Activated naive CD8-positive, alpha-beta T cell (primary cell): ENCODE results near the gene BACH2.

Source experiments
- H3K27ac Mint-ChIP-seq: one replicate; pipeline ENCODE4 v1.8.0; 2021; ENCODE audit warnings: mixed read lengths
- H3K27me3 Mint-ChIP-seq: one replicate; pipeline ENCODE4 v1.8.0; 2021; ENCODE audit warnings: mixed read lengths
- H3K36me3 Mint-ChIP-seq: one replicate; pipeline ENCODE4 v1.8.0; 2021; ENCODE audit warnings: mixed read lengths
- H3K4me1 Mint-ChIP-seq: one replicate; pipeline ENCODE4 v1.8.0; 2021; ENCODE audit warnings: low read depth, mixed read lengths
- H3K4me3 Mint-ChIP-seq: one replicate; pipeline ENCODE4 v1.8.0; 2021; ENCODE audit warnings: mild to moderate bottlenecking, mixed read lengths
- H3K9me3 Mint-ChIP-seq: one replicate; pipeline ENCODE4 v1.8.0; 2021; ENCODE audit warnings: low read depth, mixed read lengths

BACH2 gene

DNA sequence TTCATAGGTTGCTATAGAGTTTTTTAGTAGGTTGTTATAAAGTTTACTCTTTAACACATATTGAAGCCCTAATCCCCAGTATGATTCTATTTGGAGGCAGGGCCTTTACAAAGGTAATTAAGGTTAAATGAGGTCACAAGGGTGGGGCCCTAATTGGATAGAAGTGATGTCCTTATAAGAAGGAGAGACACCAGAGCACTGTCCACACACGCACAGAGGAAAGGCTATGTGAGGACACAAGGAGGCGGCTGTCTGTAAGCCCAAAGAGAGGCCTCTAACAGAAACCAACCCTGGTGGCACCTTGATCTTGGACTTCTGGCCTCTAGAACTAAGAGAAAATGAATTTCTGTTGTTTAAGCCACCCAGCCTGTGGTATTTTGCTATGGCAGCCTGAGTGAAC lies 303.8 kb downstream of the BACH2 start:
- peaks cover 87% of the 10 kb centered on the region for H3K4me1 Mint-ChIP-seq
- no peaks in the 10 kb centered on the region for H3K27me3 Mint-ChIP-seq
- no peak overlapping the region for H3K4me3 Mint-ChIP-seq
- no peaks in the 10 kb centered on the region for H3K9me3 Mint-ChIP-seq
- H3K36me3 Mint-ChIP-seq: peaks cover 35% of the 10 kb centered on the region
- H3K27ac Mint-ChIP-seq: peak overlapping the region; percentile 76

DNA sequence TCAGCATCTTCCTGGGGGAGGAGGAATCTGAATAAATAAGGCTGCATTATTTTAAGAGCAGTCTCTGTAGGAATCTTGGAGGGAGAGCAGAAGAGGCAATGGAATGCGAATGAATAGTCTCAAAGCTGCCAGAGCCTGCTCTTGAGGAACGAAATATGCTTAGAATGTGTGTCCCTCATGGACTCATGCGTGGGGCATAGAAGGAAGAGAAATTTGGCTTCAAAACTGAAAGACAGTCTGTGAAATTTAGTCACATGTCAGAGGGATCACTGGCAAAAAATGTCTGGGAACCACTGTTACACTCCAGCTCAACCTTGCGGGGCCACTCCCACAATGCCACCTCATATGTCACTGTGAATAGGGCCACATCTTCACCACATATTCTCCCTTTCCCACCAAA lies 306.9 kb downstream of the BACH2 start:
- H3K27me3 Mint-ChIP-seq: no peaks in the 10 kb centered on the region
- peak overlapping the region; percentile 87 for H3K27ac Mint-ChIP-seq
- H3K9me3 Mint-ChIP-seq: no peaks in the 10 kb centered on the region
- H3K4me1 Mint-ChIP-seq: peaks cover 92% of the 10 kb centered on the region
- peaks cover 17% of the 10 kb centered on the region for H3K36me3 Mint-ChIP-seq
- peak overlapping the region; percentile 6 for H3K4me3 Mint-ChIP-seq

- peaks cover 10% of the 10 kb centered on the region for H3K36me3 Mint-ChIP-seq
- H3K4me3 Mint-ChIP-seq: no peak overlapping the region
- no peaks in the 10 kb centered on the region for H3K9me3 Mint-ChIP-seq
- H3K4me1 Mint-ChIP-seq: peaks cover 83% of the 10 kb centered on the region
- H3K27me3 Mint-ChIP-seq: no peaks in the 10 kb centered on the region
- peak overlapping the region; percentile 87 for H3K27ac Mint-ChIP-seq
Measured at GRCh38 chr6:89987830-89988229, 308.8 kb downstream of the BACH2 start.

DNA sequence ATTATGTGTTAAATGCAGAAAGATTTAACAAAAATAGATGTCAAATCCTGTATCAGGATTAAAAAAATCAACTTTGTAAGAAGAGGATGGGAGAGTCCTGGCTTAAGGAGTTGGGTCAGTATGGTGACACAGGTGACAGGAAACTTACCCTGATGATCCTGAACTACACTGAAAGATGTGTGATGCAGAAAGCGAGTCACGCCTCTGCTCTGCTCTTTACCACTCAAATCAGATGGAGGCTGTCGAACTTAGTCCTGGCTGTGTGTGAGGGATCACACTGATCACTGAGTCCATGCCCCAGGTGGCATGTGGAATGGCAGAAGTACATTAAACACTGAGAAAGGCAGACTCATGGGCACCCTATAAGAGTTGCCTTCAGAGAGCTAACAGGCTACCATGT lies 309.5 kb downstream of the BACH2 start:
- no peaks in the 10 kb centered on the region for H3K27me3 Mint-ChIP-seq
- peaks cover 12% of the 10 kb centered on the region for H3K36me3 Mint-ChIP-seq
- H3K27ac Mint-ChIP-seq: peak overlapping the region; percentile 87
- peaks cover 84% of the 10 kb centered on the region for H3K4me1 Mint-ChIP-seq
- peak overlapping the region; percentile 4 for H3K4me3 Mint-ChIP-seq
- no peaks in the 10 kb centered on the region for H3K9me3 Mint-ChIP-seq

- H3K4me1 Mint-ChIP-seq: peaks cover 86% of the 10 kb centered on the region
Measured at GRCh38 chr6:89986650-89987074, 310.0 kb downstream of the BACH2 start.

GRCh38 chr6:89985751-89986493 lies 310.7 kb downstream of the BACH2 start:
- Mint-ChIP-seq H3K27me3 (no peaks in the 10 kb centered on the region), H3K27ac (peak overlapping the region; percentile 87), H3K36me3 (peaks cover 13% of the 10 kb centered on the region), H3K4me1 (peaks cover 85% of the 10 kb centered on the region), H3K4me3 (no peak overlapping the region), H3K9me3 (no peaks in the 10 kb centered on the region)

More at GRCh38 chr6:89986650-89987074, 310.0 kb downstream of the BACH2 start:
- peaks cover 12% of the 10 kb centered on the region for H3K36me3 Mint-ChIP-seq
- H3K27me3 Mint-ChIP-seq: no peaks in the 10 kb centered on the region
- no peaks in the 10 kb centered on the region for H3K9me3 Mint-ChIP-seq
- peak overlapping the region; percentile 21 for H3K4me3 Mint-ChIP-seq
- H3K27ac Mint-ChIP-seq: peak overlapping the region; percentile 87

DNA sequence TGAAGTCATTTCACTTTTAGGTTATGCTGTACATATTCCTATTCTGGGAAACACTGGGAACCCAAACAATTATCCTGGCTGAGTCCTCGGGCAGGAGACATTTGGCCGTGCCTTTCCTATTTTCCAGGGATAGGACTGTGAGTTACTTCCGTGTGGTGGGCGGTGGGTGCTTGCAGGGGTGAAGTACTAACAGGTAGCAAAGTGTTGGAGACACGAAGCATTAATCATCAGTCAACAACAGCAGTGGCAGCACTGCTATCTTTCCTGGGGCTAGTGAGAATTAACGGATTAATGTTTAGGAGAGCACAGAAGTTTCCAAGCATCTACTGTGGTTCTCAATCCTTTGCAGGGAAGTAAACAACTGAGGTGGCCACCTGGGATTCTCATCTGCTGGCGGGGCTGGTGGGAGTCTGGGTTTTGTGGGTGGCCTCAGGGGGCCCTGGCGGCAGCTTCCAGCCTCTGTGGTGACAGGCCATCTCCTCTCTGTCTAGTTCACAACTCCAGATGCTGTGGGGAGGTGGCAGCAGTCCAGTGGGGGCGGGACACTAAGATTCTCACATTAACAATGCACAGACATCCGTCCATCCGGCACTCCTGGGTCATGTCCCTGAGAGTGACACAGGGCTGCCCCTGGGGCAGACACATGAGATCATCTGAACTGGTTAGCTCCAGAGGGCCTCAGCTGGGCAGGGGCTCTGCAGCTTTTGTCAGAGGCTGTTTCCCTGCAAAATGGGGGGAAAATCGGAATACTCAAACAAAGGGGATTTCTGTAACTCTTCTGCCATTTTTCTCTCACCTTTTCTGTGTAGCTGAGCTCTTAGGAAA lies 311.5 kb downstream of the BACH2 start:
- Mint-ChIP-seq H3K27me3 (no peaks in the 10 kb centered on the region), H3K36me3 (peaks cover 13% of the 10 kb centered on the region), H3K27ac (peak overlapping the region; percentile 87), H3K4me1 (peaks cover 77% of the 10 kb centered on the region), H3K9me3 (no peaks in the 10 kb centered on the region), H3K4me3 (no peak overlapping the region)

DNA sequence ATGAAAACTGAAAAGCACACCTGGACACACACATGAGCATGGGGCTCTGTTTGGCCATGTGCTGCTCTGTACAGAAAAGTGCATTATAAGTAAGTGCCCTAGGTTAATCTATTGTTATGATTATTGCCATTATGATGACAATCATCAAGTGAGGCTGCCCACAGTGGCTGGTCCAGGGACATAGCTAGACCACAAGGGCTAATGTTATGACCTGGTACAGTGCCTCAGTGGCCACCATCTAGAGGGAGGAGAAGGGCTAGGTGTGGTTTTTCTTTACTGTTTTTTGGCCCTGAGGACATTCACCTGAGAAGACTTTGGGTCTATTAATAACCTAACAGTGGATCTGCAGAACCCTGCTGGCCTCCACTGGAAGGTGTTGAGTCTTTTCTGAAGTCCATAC lies 316.3 kb downstream of the BACH2 start:
- H3K4me3 Mint-ChIP-seq: no peak overlapping the region
- peaks cover 13% of the 10 kb centered on the region for H3K36me3 Mint-ChIP-seq
- H3K9me3 Mint-ChIP-seq: no peaks in the 10 kb centered on the region
- peaks cover 46% of the 10 kb centered on the region for H3K4me1 Mint-ChIP-seq
- H3K27ac Mint-ChIP-seq: no peak overlapping the region
- H3K27me3 Mint-ChIP-seq: no peaks in the 10 kb centered on the region

DNA sequence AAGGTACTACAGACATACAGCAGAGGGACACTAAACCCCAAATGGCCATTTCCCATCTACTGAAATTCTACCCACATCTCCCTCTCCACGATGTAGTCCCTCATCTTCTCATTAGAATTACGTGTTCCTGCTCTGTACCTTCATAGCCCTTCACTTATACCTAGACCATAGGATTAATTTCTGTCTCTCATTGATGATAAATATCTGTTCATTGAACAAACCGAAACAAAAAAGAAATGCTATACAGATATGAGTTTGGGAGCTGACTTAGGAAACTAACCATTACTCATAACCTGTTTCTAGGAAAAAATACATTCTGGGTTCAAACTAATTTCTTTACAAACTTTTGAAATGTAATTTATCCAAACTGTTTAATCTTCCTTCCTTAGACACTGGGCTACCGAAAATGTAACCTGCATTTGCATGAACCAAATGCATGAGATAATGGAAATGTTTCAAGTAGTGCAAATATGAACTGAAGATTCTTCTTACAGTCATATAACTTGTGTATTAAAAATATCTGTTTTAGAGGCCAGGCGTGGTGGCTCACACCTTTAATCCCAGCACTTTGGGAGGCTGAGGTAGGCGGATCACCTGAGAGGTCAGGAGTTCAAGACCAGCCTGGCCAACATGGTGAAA lies 317.0 kb downstream of the BACH2 start:
- peaks cover 15% of the 10 kb centered on the region for H3K36me3 Mint-ChIP-seq
- H3K27me3 Mint-ChIP-seq: no peaks in the 10 kb centered on the region
- peaks cover 44% of the 10 kb centered on the region for H3K4me1 Mint-ChIP-seq
- no peak overlapping the region for H3K4me3 Mint-ChIP-seq
- no peaks in the 10 kb centered on the region for H3K9me3 Mint-ChIP-seq
- no peak overlapping the region for H3K27ac Mint-ChIP-seq

DNA sequence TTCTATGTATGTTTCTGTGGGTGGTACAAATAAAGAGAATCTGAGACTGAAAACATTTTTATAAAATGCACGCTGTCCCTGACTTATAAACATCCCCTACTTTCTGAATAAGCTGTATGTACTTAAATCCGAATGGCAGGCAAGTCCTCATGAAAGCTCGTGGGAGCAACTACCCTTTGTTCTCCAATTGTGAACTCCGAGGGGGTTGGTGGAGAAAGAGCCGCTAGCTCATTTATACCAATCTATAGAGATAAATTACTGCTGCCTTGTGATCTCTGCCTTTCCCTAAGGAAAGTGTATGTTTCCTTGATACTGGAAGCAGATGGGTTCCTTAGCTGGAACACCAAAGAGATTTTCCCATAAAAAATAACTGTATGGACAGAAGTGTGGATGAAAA lies 317.9 kb downstream of the BACH2 start:
- Mint-ChIP-seq H3K27me3 (no peaks in the 10 kb centered on the region), H3K36me3 (peaks cover 15% of the 10 kb centered on the region)

DNA sequence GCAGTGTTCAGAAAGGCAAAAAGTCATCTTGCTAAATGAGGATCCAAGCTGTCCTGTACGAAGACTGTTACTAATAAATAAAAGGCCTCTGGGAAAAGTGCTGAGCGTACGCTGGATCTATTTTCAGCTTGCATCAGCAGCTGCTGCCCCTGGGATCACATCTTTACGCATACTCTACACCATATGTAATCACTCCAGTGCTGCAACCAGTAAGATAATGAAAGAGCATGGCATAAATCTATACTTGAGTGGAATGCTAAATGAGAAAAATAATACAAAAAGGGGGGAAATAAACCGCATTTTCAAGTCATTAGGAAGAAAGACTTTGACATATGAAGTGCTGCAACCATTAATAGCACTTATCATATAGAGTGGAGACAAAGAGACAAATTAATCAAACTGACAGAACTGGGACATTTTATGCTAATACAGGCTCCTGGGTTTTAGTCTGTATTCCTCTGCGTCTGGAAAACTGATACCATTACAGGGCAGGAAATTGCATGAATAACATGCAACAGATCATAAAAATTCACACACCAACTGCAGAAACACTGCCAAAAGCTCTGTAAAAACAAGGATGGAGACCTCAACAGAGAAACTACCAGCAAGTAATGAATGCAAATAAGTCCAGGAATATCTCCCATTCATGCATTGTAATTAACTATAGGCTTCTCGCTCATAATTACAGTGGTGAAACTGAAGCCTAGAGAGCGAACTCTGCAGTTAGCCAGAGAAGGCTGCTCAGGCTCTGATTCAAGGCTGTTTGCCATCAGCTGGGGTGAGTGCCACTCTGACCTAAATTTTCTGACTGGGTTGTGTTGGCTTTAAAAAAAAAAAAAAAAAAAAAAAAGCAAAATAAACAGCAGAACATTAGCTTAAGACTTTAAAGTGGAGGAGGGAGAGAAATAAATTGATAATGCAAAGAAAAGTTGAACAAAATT lies 318.6 kb downstream of the BACH2 start:
- Mint-ChIP-seq H3K9me3 (no peaks in the 10 kb centered on the region), H3K4me3 (no peak overlapping the region), H3K36me3 (peaks cover 18% of the 10 kb centered on the region), H3K4me1 (peaks cover 49% of the 10 kb centered on the region), H3K27ac (no peak overlapping the region), H3K27me3 (no peaks in the 10 kb centered on the region)

More for the DNA sequence above, 317.9 kb downstream of the BACH2 start:
- Mint-ChIP-seq H3K27ac (no peak overlapping the region), H3K4me1 (peaks cover 46% of the 10 kb centered on the region), H3K4me3 (no peak overlapping the region), H3K9me3 (no peaks in the 10 kb centered on the region)

DNA sequence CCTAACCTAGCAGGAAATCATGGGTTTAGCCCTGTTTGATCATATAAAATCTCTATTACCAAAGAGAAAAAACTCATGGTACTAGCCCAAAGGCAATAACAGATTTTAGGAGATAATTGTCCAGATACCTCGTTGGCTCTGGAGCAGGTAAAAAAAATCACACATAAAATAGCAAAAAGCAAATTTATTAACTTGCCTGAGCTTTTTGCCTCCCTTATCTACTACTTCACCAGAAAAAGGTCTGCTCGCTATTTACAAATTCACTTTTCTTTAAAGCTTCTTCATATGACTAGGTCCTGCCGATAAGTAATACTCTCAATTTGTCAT lies 320.0 kb downstream of the BACH2 start:
- H3K27ac Mint-ChIP-seq: peak overlapping the region; percentile 72
- H3K9me3 Mint-ChIP-seq: no peaks in the 10 kb centered on the region
- H3K4me3 Mint-ChIP-seq: no peak overlapping the region
- peaks cover 39% of the 10 kb centered on the region for H3K4me1 Mint-ChIP-seq
- no peaks in the 10 kb centered on the region for H3K27me3 Mint-ChIP-seq
- H3K36me3 Mint-ChIP-seq: peaks cover 21% of the 10 kb centered on the region

DNA sequence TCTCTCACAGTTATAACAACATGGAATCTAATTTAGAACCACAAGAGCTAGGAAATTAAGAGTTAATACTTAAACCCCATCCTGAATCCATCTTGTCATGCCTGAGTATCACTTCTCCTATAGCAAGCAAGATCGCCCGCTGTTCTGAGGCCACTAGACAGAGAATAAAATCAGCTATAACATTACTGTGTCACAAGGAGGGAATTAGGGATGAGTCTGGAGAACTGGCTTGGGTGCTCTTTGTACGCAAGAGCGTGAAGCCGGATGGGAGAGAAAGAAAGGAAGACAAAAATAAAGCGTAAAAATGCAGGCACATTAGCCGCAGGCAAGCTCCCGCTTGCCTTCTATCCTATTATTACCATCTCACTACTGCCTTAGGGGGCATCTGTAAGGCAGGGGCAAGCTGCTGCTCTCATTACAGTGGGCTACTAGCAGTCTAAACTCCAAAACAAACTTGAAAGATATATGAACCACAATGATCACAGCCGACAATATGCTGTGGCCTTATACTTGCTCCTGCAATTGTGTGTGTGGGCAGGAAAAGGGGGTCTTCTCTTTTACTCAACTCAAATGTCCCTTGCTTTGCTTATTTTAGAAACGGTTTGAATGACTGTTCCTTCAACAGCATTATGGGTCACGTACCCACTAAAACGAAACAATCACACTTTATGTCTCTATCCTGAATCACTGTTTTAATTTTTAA lies 320.5 kb downstream of the BACH2 start:
- Mint-ChIP-seq H3K27me3 (no peaks in the 10 kb centered on the region), H3K4me3 (peak overlapping the region; percentile 15), H3K9me3 (no peaks in the 10 kb centered on the region), H3K36me3 (peaks cover 18% of the 10 kb centered on the region), H3K27ac (peak overlapping the region; percentile 72), H3K4me1 (peaks cover 34% of the 10 kb centered on the region)

- Mint-ChIP-seq H3K27ac (peak overlapping the region; percentile 72), H3K36me3 (peaks cover 17% of the 10 kb centered on the region), H3K4me3 (no peak overlapping the region), H3K27me3 (no peaks in the 10 kb centered on the region), H3K9me3 (no peaks in the 10 kb centered on the region), H3K4me1 (peaks cover 34% of the 10 kb centered on the region)
Measured at GRCh38 chr6:89975366-89975765, 321.3 kb downstream of the BACH2 start.
